K562 (cell line): ENCODE results near the gene NCOA6. TPM values are rescaled to one million over a fixed set of nuclear protein-coding genes. Genes with fewer than 3 reads are reported as not detected.
A peak's percentile ranks its signal among the peaks of the same experiment; 100 is the strongest.

ENCODE experiments used
- ATAC-seq: fragments of 200-7000 bp; cut with Tn5 transposase; 3 replicates; pipeline ENCODE4 v1.9.1; 2020; ENCODE audit warnings: moderate library complexity
- BruUV-seq: library from RNA; stranded (reverse); fragments of 400-500 nt; replicated peaks from 2 replicates; lab custom pipeline; 2021; lab: Mats Ljungman, UMichigan
- CTCF ChIA-PET: fragments of 300-600 bp; formaldehyde crosslinking; extraction: SDS; loops from one replicate; lab custom pipeline; 2021; ENCODE audit warnings: low intra/inter-chr PET ratio; lab: Yijun Ruan, JAX
- POLR2A ChIA-PET: fragments of 300-600, 350-650 bp; sonication (Branson Sonifier 250); formaldehyde crosslinking; extraction: SDS; loops from one replicate; lab custom pipeline; 2021; ENCODE audit warnings: antibody characterized with exemption, inconsistent platforms; lab: Yijun Ruan, JAX
- DNase-seq, 4 experiments: peaks; one replicate each; pipeline versions ENCODE4 v3.0.0 to v3.0.0-alpha.2; 2011 to 2018; ENCODE audit warnings: low spot score in 3 of 4, mixed read lengths in 3 of 4; ENCODE audit errors: extremely low read depth in 1 of 4
- FAIRE-seq: peaks from 2 replicates; lab custom pipeline; 2011; peaks lifted over from hg19 to GRCh38; lab: Jason Lieb, UNC
- H2AFZ ChIP-seq: 2 replicates; pipeline ENCODE4 v1.6.0; 2011; ENCODE audit warnings: low read depth, low read length, control low read depth, inconsistent platforms
- H3K27ac ChIP-seq: fragments of 200-600 bp; 3 replicates; pipeline ENCODE4 v1.8.0; 2011; ENCODE audit warnings: low read depth, mild to moderate bottlenecking, control low read depth, inconsistent platforms, low read length, moderate library complexity, mixed read lengths; ENCODE audit errors: extremely low read depth
- H3K27me3 ChIP-seq, 2 experiments: fragments of 300-600 bp in 1 of 2; 2 replicates in 1 of 2; 3 replicates in 1 of 2; pipeline versions ENCODE4 v1.6.0 to v1.8.0; 2011; ENCODE audit warnings: inconsistent platforms in 2 of 2, low read length in 2 of 2, mild to moderate bottlenecking in 1 of 2, mixed read lengths in 1 of 2, moderate library complexity in 1 of 2; ENCODE audit not compliant: control insufficient read depth in 2 of 2, insufficient read depth in 2 of 2
- H3K36me3 ChIP-seq: fragments of 300-600 bp; 3 replicates; pipeline ENCODE4 v1.8.0; 2011; ENCODE audit warnings: mild to moderate bottlenecking, low read length, inconsistent platforms; ENCODE audit not compliant: control insufficient read depth, insufficient read depth
- H3K4me1 ChIP-seq, 2 experiments: fragments of 200-600 bp in 1 of 2; replicated peaks in 1 of 2; 2 replicates in 1 of 2; 3 replicates in 1 of 2; pipeline versions ENCODE4 v1.5.1 to v1.8.0; 2011; ENCODE audit warnings: inconsistent platforms in 2 of 2, low read length in 2 of 2, mild to moderate bottlenecking in 1 of 2, mixed read lengths in 1 of 2, moderate library complexity in 1 of 2; ENCODE audit not compliant: control insufficient read depth in 2 of 2, insufficient read depth in 2 of 2
- H3K4me2 ChIP-seq: 2 replicates; pipeline ENCODE4 v1.6.1; 2011; ENCODE audit warnings: low read length, control low read depth, inconsistent platforms, mixed read lengths; ENCODE audit not compliant: insufficient read depth
- H3K4me3 ChIP-seq: fragments of 200-600 bp; sonication (generic), shearing (Covaris generic); 2 replicates; pipeline ENCODE4 v1.5.1; 2016; ENCODE audit warnings: control low read depth, inconsistent platforms
- H3K79me2 ChIP-seq: fragments of 200-600 bp; 3 replicates; pipeline ENCODE4 v1.8.0; 2011; ENCODE audit warnings: low read length, inconsistent platforms; ENCODE audit not compliant: control insufficient read depth, insufficient read depth
- H3K9ac ChIP-seq, 2 experiments: 2 replicates each; pipeline versions ENCODE4 v1.6.0 to v1.6.1; 2011; ENCODE audit warnings: low read depth in 2 of 2, low read length in 2 of 2, control low read depth in 1 of 2, inconsistent platforms in 1 of 2, mild to moderate bottlenecking in 1 of 2, mixed read lengths in 1 of 2; ENCODE audit not compliant: insufficient read depth in 1 of 2
- H3K9me1 ChIP-seq: one replicate; pipeline ENCODE4 v1.6.0; 2011; ENCODE audit warnings: inconsistent platforms, mild to moderate bottlenecking, low read length, moderate library complexity; ENCODE audit not compliant: control insufficient read depth, insufficient read depth
- H3K9me3 ChIP-seq: replicated peaks from 2 replicates; pipeline ENCODE4 v1.5.1; 2011; ENCODE audit warnings: low read depth, low read length, inconsistent platforms; ENCODE audit not compliant: control insufficient read depth, insufficient read depth
- H4K20me1 ChIP-seq: replicated peaks from 2 replicates; pipeline ENCODE4 v1.6.1; 2011; ENCODE audit warnings: low read length, inconsistent platforms, mixed read lengths; ENCODE audit not compliant: control insufficient read depth, insufficient read depth
- BCOR ChIP-seq: fragments of 450-650 bp; IDR thresholded peaks from 2 replicates; pipeline ENCODE4 v1.6.1; 2016
- HNRNPUL1 ChIP-seq: fragments of 200-400 bp; formaldehyde crosslinking; IDR thresholded peaks from 2 replicates; pipeline ENCODE4 v1.6.1; 2017; ENCODE audit warnings: low read length
- IRF2 ChIP-seq: sonication (generic); formaldehyde crosslinking; IDR thresholded peaks from 2 replicates; pipeline ENCODE4 v1.8.1; 2022; ENCODE audit warnings: mild to moderate bottlenecking, missing genetic modification reagents
- PRPF4 ChIP-seq: fragments of 200-400 bp; formaldehyde crosslinking; IDR thresholded peaks from one replicate; pipeline ENCODE4 v1.6.1; 2017; ENCODE audit warnings: low read length, low read depth, mild to moderate bottlenecking; ENCODE audit not compliant: insufficient read depth, poor library complexity, severe bottlenecking
- ZBTB40 ChIP-seq, 2 experiments: fragments of 450-650 bp in 1 of 2; sonication (generic) in 1 of 2; formaldehyde crosslinking in 1 of 2; IDR thresholded peaks; 2 replicates each; pipeline versions ENCODE4 v1.7.1 to v1.9.0; 2016 to 2022; ENCODE audit warnings: inconsistent platforms in 1 of 2, mild to moderate bottlenecking in 1 of 2, missing genetic modification reagents in 1 of 2
- ZFX ChIP-seq: sonication (generic); formaldehyde crosslinking; IDR thresholded peaks from 2 replicates; pipeline ENCODE4 v1.8.0; 2022; ENCODE audit warnings: mild to moderate bottlenecking, missing genetic modification reagents, moderate library complexity
- ZNF165 ChIP-seq: fragments of 250-450 bp; sonication (Bioruptor Pico); IDR thresholded peaks from 2 replicates; pipeline ENCODE4 v1.4.0; 2020; ENCODE audit warnings: borderline replicate concordance
- ZNF785 ChIP-seq: fragments of 250-450 bp; sonication (Bioruptor Pico); IDR thresholded peaks from 2 replicates; pipeline ENCODE4 v1.4.0; 2020; ENCODE audit warnings: mild to moderate bottlenecking
- ZNF79 ChIP-seq: fragments of 250-450 bp; sonication (Bioruptor Pico); IDR thresholded peaks from 2 replicates; pipeline ENCODE4 v1.4.0; 2020; ENCODE audit warnings: low read depth, mild to moderate bottlenecking, moderate library complexity
- WGBS: fragments of 100-300 bp; shearing (Covaris generic); methylation state at CpG from one replicate; pipeline ENCODE4 v1.1.6; 2016; ENCODE audit warnings: low coverage, mixed read lengths; ENCODE audit not compliant: insufficient coverage; ENCODE audit errors: missing lambda C conversion rate; 5-methylcytosine and 5-hydroxymethylcytosine counted together
- in situ Hi-C: fragments of 300-500 bp; cut with MboI; formaldehyde crosslinking; loops from 4 replicates; pipeline ENCODE4 v1.15.0; 2018; ENCODE audit warnings: inconsistent platforms, mixed read lengths
- intact Hi-C: fragments of 100-400 bp; cut with micrococcal nuclease; formaldehyde crosslinking; loops from 2 replicates; pipeline ENCODE4 v1.14.2; 2022
- polyA plus RNA-seq, 8 experiments: library from polyadenylated mRNA; depleted of rRNA in 4 of 8; stranded (reverse) in 5 of 8; unstranded in 3 of 8; fragments of >200 nt; fragmentation: Nextera tagmentation in 2 of 8; fragmentation: Illumina TruSeq in 1 of 8; extraction: Ambion mirVana in 2 of 8; extraction: Trizol in 1 of 8; gene quantifications; 2 replicates each; pipeline versions ENCODE4 v1.2.1 to v1.2.3, GENCODE V29; 2011 to 2014; ENCODE audit warnings: inconsistent platforms in 1 of 8, missing spikeins in 1 of 8
- total RNA-seq, 7 experiments: library from RNA; depleted of rRNA in 6 of 7; stranded (reverse); fragments of >200 nt in 6 of 7; fragmentation: Illumina TruSeq in 2 of 7; extraction: Trizol in 2 of 7; gene quantifications; 2 replicates each; pipeline versions ENCODE4 v1.2.1 to v1.2.3, GENCODE V29; 2011 to 2021; ENCODE audit warnings: low replicate concordance in 1 of 7

Gene NCOA6
- total and polyA plus RNA-seq, 9 of the 15 experiments (the other 6 are each of a cell fraction or from before 2014, with no cell fraction given), result 6.1 to 25.0 (median 9.5) TPM

- 87% methylated on average over 7 of the region's 7 CpGs for WGBS
- POLR2A ChIA-PET, result interaction anchor here (0.7 to 1.5 kb wide), 2 partner anchors 8 to 12 kb away, joined by 4 to 6 read pairs; no protein-coding TSS in a partner anchor
- in situ Hi-C loops, result no loop called here
Observed at GRCh38 chr20:34861386-34862084, 36.1 kb upstream of the NCOA6 start.

More at GRCh38 chr20:34861386-34862084, 36.1 kb upstream of the NCOA6 start:
- Histone ChIP-seq H3K79me2 (no peaks in the 10 kb centered on the region), H3K36me3 (peaks cover 33% of the 10 kb centered on the region; the same call in 2 of the 3 replicates), H3K4me3 (no peak overlapping the region), H3K9me3 (no peaks in the 10 kb centered on the region), H3K27me3 (no peaks in the 10 kb centered on the region), H3K4me1 (peaks cover 0 to 10% of the 10 kb centered on the region in 2 experiments; a peak in 1 of 5 replicates), H3K9me1 (no peaks in the 10 kb centered on the region), H3K4me2 (no peak overlapping the region), H2AFZ (no peak overlapping the region), H3K9ac (no peak overlapping the region), H3K27ac (no peak overlapping the region), H4K20me1 (no peaks in the 10 kb centered on the region)
- TF ChIP-seq PRPF4, result no peak
- no peak for TF ChIP-seq IRF2 (CRISPR knock-in tag)
- no peak for TF ChIP-seq ZNF165 (CRISPR knock-in tag)
- TF ChIP-seq BCOR, result no peak
- no peak for TF ChIP-seq ZBTB40 (IDR thresholded peaks at IDR 0.05)
- no peak for TF ChIP-seq ZBTB40 (CRISPR knock-in tag; IDR thresholded peaks at IDR 0.05)
- no peak for TF ChIP-seq ZFX
- TF ChIP-seq HNRNPUL1, result no peak
- TF ChIP-seq ZNF785 (CRISPR knock-in tag), result no peak
- no peak for TF ChIP-seq ZNF79 (CRISPR knock-in tag)
- intact Hi-C loops, result no loop called here
- DNase-seq, result peak in 2 of 4 experiments; percentile 5 to 8
- ATAC-seq, result no peak
- CTCF ChIA-PET, result no interaction called here
- no TSS peak for BruUV-seq
- FAIRE-seq, result no peak
